Measurements from ENCODE around the gene DNHD1.

DNA sequence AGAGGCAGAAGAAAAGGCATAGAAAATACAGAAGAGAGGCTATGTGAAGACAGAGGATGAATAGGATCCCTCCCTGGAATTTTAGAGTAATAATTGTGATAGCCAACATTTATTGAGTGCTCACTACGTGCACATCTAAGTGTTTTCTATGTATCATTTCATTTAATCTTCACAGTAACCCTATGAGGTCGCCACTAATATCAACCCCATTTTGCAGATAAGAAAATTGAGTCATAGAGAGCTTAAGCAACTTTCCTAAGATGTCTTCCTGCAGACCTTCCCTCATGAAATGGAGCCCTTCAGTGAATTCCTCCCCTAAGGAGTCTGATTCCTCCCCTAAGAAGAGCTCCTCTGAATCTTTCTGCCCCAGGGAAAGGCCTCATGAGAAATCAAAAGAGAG is 68.2 kb downstream of the DNHD1 start:
- TF ChIP-seq, protein P1, sequence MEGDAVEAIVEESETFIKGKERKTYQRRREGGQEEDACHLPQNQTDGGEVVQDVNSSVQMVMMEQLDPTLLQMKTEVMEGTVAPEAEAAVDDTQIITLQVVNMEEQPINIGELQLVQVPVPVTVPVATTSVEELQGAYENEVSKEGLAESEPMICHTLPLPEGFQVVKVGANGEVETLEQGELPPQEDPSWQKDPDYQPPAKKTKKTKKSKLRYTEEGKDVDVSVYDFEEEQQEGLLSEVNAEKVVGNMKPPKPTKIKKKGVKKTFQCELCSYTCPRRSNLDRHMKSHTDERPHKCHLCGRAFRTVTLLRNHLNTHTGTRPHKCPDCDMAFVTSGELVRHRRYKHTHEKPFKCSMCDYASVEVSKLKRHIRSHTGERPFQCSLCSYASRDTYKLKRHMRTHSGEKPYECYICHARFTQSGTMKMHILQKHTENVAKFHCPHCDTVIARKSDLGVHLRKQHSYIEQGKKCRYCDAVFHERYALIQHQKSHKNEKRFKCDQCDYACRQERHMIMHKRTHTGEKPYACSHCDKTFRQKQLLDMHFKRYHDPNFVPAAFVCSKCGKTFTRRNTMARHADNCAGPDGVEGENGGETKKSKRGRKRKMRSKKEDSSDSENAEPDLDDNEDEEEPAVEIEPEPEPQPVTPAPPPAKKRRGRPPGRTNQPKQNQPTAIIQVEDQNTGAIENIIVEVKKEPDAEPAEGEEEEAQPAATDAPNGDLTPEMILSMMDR (conservative IDR thresholded peaks at IDR 0.05; ENCODE audit: low read depth in 2 of 2), result no peak
- TF ChIP-seq CREB1 (CRISPR knock-in tag; IDR thresholded peaks at IDR 0.05; ENCODE audit: low read depth), result no peak
- TF ChIP-seq EZH2phosphoT487 (IDR thresholded peaks at IDR 0.05; ENCODE audit: unreplicated experiment), result no peak
